ENCODE data around the gene PTPA. TPM values are rescaled to one million over a fixed set of nuclear protein-coding genes. Genes with fewer than 3 reads are reported as not detected.

Gene PTPA
- total and polyA plus RNA-seq, 9 of the 15 experiments (the other 6 are each of a cell fraction or from before 2014, with no cell fraction given), result 1.7 to 121 (median 72.6) TPM

DNA sequence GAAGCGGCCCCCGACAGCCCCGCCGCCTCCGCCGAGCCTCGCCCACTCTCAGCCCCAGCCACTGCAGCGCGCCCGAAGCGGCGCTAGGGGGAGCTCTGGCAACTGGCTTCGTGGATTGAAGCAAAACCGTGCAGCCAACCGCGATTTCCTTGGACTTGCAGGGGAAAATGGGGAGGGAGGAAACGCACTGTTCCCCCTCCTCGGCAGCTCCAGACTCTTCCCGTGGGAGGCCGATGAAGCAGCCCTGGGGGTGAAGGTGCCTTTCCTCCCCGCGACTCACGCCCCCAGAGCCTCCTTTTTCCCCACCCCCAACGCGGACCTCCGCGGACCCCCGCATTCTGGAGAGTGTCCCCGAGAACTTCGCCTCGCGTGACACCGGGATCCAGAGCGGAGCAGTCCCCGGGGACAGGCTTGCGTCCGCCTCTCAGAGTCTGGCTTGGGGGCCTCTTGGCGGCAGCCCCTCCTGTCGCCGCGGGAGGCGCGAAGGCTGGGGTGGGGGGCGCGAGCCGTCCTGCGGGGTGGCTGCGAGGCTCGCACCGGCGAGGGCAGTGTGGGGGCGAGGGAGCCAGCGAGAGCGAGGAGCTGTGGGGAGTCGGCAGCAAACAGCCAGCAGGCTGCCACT, 63.0 kb downstream of the PTPA start (continued):
- TF ChIP-seq, protein P1, sequence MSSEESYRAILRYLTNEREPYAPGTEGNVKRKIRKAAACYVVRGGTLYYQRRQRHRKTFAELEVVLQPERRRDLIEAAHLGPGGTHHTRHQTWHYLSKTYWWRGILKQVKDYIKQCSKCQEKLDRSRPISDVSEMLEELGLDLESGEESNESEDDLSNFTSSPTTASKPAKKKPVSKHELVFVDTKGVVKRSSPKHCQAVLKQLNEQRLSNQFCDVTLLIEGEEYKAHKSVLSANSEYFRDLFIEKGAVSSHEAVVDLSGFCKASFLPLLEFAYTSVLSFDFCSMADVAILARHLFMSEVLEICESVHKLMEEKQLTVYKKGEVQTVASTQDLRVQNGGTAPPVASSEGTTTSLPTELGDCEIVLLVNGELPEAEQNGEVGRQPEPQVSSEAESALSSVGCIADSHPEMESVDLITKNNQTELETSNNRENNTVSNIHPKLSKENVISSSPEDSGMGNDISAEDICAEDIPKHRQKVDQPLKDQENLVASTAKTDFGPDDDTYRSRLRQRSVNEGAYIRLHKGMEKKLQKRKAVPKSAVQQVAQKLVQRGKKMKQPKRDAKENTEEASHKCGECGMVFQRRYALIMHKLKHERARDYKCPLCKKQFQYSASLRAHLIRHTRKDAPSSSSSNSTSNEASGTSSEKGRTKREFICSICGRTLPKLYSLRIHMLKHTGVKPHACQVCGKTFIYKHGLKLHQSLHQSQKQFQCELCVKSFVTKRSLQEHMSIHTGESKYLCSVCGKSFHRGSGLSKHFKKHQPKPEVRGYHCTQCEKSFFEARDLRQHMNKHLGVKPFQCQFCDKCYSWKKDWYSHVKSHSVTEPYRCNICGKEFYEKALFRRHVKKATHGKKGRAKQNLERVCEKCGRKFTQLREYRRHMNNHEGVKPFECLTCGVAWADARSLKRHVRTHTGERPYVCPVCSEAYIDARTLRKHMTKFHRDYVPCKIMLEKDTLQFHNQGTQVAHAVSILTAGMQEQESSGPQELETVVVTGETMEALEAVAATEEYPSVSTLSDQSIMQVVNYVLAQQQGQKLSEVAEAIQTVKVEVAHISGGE (CRISPR knock-in tag; IDR thresholded peaks at IDR 0.05), result peak in 1 of 3 experiments; percentile 50; a peak in 2 of 6 replicates
- TF ChIP-seq SMC3 (conservative IDR thresholded peaks at IDR 0.05; ENCODE audit: insufficient read depth, low read depth, low read length), result peak; percentile 89
- no peak for TF ChIP-seq ZNF121 (CRISPR knock-in tag; conservative IDR thresholded peaks at IDR 0.05)
- peak; percentile 57 for TF ChIP-seq HNRNPLL (IDR thresholded peaks at IDR 0.05; ENCODE audit: low read depth, low read length, poor library complexity, severe bottlenecking)
- peak; percentile 60 for TF ChIP-seq ZBTB40 (IDR thresholded peaks at IDR 0.05)
- no peak for TF ChIP-seq ZBTB40 (CRISPR knock-in tag; IDR thresholded peaks at IDR 0.05)
- 0 out of 2 replicates have a peak, but pooled peaks have one; percentile 24 for TF ChIP-seq TEAD4 (IDR thresholded peaks at IDR 0.05; ENCODE audit: low read length)
- TF ChIP-seq TEAD4 (CRISPR knock-in tag; IDR thresholded peaks at IDR 0.05; ENCODE audit: borderline replicate concordance), result no peak
- no peak for TF ChIP-seq ZNF778 (CRISPR knock-in tag; IDR thresholded peaks at IDR 0.05)
- TF ChIP-seq ZNF165 (CRISPR knock-in tag; IDR thresholded peaks at IDR 0.05; ENCODE audit: borderline replicate concordance), result no peak
- peak; percentile 25; the same call in 1 of the 2 replicates for TF ChIP-seq ARID1B (IDR thresholded peaks at IDR 0.05)
- peak; percentile 69 for TF ChIP-seq STAG1 (CRISPR knock-in tag; IDR thresholded peaks at IDR 0.05; ENCODE audit: borderline replicate concordance)
- TF ChIP-seq EGR1 (conservative IDR thresholded peaks at IDR 0.05), result peak; percentile 95
- 0 out of 4 replicates have a peak, but pooled peaks of 1 of the 2 experiments have one; percentile 49 for TF ChIP-seq NONO (IDR thresholded peaks at IDR 0.05; ENCODE audit: low read depth in 2 of 2, low read length in 1 of 2)
- no peak for TF ChIP-seq EWSR1 (IDR thresholded peaks at IDR 0.05; ENCODE audit: borderline replicate concordance, low read depth, partially characterized antibody)
